Loucy (cell line): Measurements from ENCODE around the gene ACY1.
A peak's percentile ranks its signal among the peaks of the same experiment; 100 is the strongest.

Source experiments
- H2AFZ ChIP-seq: fragments of 200-600 bp; sonication (generic); 2 replicates; pipeline ENCODE4 v1.6.0; 2016; ENCODE audit warnings: antibody characterized with exemption, mild to moderate bottlenecking, low read length, moderate library complexity
- H3F3A ChIP-seq: fragments of 200-600 bp; 2 replicates; pipeline ENCODE4 v1.6.0; 2016; ENCODE audit warnings: antibody characterized with exemption, low read depth, mild to moderate bottlenecking
- H3K27me3 ChIP-seq: fragments of 200-600 bp; sonication (generic); 2 replicates; pipeline ENCODE4 v1.6.1; 2014; ENCODE audit warnings: low read length, mild to moderate bottlenecking; ENCODE audit not compliant: insufficient read depth, poor library complexity, severe bottlenecking
- H3K36me3 ChIP-seq: fragments of 200-600 bp; sonication (generic); 2 replicates; pipeline ENCODE4 v1.6.1; 2016; ENCODE audit warnings: low read length; ENCODE audit not compliant: insufficient read depth
- H3K4me1 ChIP-seq: fragments of 200-600 bp; sonication (generic); 2 replicates; pipeline ENCODE4 v1.5.1; 2014; ENCODE audit warnings: low read length, mild to moderate bottlenecking; ENCODE audit not compliant: insufficient read depth, poor library complexity, severe bottlenecking
- H3K4me2 ChIP-seq: fragments of 200-600 bp; sonication (generic); 2 replicates; pipeline ENCODE4 v1.6.0; 2014; ENCODE audit warnings: antibody characterized with exemption, low read length, low read depth, mild to moderate bottlenecking; ENCODE audit not compliant: poor library complexity, severe bottlenecking
- H3K4me3 ChIP-seq: fragments of 200-600 bp; sonication (generic); 2 replicates; pipeline ENCODE4 v1.5.1; 2014; ENCODE audit warnings: low read length, mild to moderate bottlenecking, mixed read lengths; ENCODE audit not compliant: poor library complexity, severe bottlenecking
- H3K79me2 ChIP-seq: fragments of 200-600 bp; sonication (generic); 2 replicates; pipeline ENCODE4 v1.6.1; 2014; ENCODE audit warnings: low read length; ENCODE audit not compliant: insufficient read depth
- H3K9ac ChIP-seq: fragments of 200-600 bp; sonication (generic); 2 replicates; pipeline ENCODE4 v1.6.0; 2014; ENCODE audit warnings: mild to moderate bottlenecking, low read depth, low read length, moderate library complexity; ENCODE audit not compliant: poor library complexity, severe bottlenecking
- H3K9me2 ChIP-seq: fragments of 200-600 bp; sonication (generic); replicated peaks from 2 replicates; pipeline ENCODE4 v1.6.1; 2016; ENCODE audit warnings: low read depth, low read length, mixed read lengths
- H3K9me3 ChIP-seq: fragments of 200-600 bp; sonication (generic); 2 replicates; pipeline ENCODE4 v1.6.1; 2014; ENCODE audit warnings: mild to moderate bottlenecking, antibody characterized with exemption, low read length, low read depth; ENCODE audit not compliant: insufficient read depth
- H4K20me1 ChIP-seq: fragments of 200-600 bp; sonication (generic); 2 replicates; pipeline ENCODE4 v1.6.0; 2014; ENCODE audit warnings: antibody characterized with exemption, low read length, mild to moderate bottlenecking; ENCODE audit not compliant: insufficient read depth, poor library complexity, severe bottlenecking
- EZH2phosphoT487 ChIP-seq: fragments of 200-600 bp; IDR thresholded peaks from 2 replicates; pipeline ENCODE4 v1.6.1; 2018; ENCODE audit warnings: antibody characterized with exemption, mild to moderate bottlenecking, moderate library complexity, borderline replicate concordance
- TF ChIP-seq, protein P1 (sequence below): fragments of 200-600 bp; sonication (generic); conservative IDR thresholded peaks from 2 replicates; pipeline ENCODE4 v1.5.1; 2014; ENCODE audit warnings: mild to moderate bottlenecking, antibody characterized with exemption, low read length

The ACY1 gene

GRCh38 chr3:51944451-51945021 is 38.8 kb upstream of the ACY1 start:
- Histone ChIP-seq H3K79me2 (peaks cover 19% of the 10 kb centered on the region), H3K4me1 (peaks cover 28% of the 10 kb centered on the region), H4K20me1 (peaks cover 4% of the 10 kb centered on the region), H2AFZ (no peak overlapping the region), H3K27me3 (no peaks in the 10 kb centered on the region), H3K36me3 (no peaks in the 10 kb centered on the region), H3K9me2 (no peaks in the 10 kb centered on the region), H3F3A (no peaks in the 10 kb centered on the region), H3K4me2 (no peak overlapping the region), H3K9ac (peak overlapping the region; percentile 93), H3K4me3 (no peak overlapping the region), H3K9me3 (no peaks in the 10 kb centered on the region)
- no peak for TF ChIP-seq EZH2phosphoT487
- TF ChIP-seq, protein P1, sequence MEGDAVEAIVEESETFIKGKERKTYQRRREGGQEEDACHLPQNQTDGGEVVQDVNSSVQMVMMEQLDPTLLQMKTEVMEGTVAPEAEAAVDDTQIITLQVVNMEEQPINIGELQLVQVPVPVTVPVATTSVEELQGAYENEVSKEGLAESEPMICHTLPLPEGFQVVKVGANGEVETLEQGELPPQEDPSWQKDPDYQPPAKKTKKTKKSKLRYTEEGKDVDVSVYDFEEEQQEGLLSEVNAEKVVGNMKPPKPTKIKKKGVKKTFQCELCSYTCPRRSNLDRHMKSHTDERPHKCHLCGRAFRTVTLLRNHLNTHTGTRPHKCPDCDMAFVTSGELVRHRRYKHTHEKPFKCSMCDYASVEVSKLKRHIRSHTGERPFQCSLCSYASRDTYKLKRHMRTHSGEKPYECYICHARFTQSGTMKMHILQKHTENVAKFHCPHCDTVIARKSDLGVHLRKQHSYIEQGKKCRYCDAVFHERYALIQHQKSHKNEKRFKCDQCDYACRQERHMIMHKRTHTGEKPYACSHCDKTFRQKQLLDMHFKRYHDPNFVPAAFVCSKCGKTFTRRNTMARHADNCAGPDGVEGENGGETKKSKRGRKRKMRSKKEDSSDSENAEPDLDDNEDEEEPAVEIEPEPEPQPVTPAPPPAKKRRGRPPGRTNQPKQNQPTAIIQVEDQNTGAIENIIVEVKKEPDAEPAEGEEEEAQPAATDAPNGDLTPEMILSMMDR: no peak

DNA sequence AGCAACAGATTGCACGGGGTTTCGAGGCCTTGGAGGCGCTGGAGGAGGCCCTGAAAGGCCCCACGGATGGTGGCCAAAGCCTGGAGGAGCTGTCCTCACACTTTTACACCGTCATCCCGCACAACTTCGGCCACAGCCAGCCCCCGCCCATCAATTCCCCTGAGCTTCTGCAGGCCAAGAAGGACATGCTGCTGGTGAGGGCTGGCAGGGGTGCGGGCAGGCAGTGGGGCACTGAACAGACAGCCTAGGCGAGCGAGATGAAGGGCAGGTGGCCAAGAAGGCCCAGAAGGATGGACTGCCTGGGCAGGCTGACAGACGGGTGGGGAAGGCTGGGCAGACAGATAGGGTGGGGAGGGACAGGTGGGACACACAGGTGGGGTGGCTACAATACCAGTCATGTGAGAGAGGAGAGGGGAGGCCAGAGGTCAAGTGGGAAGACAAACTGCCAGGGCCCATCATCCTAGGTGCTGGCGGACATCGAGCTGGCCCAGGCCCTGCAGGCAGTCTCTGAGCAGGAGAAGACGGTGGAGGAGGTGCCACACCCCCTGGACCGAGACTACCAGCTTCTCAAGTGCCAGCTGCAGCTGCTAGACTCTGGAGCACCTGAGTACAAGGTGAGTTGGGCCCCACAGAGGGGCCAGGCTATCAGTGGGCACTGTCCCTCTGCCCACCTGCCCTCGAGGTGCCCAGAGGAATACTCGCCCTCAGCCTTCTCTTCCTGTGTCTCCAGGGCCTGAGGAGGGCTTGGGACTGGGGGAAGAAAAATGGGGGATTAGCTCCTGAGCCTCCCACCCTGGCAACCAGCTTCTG is 38.1 kb upstream of the ACY1 start:
- H3K9ac ChIP-seq: no peak overlapping the region
- H3K9me2 ChIP-seq: no peaks in the 10 kb centered on the region
- no peak overlapping the region for H3K4me2 ChIP-seq
- H3F3A ChIP-seq: no peaks in the 10 kb centered on the region
- no peaks in the 10 kb centered on the region for H3K9me3 ChIP-seq
- H3K36me3 ChIP-seq: no peaks in the 10 kb centered on the region
- H3K4me3 ChIP-seq: no peak overlapping the region
- H3K4me1 ChIP-seq: peaks cover 23% of the 10 kb centered on the region
- no peak overlapping the region for H2AFZ ChIP-seq
- no peaks in the 10 kb centered on the region for H3K27me3 ChIP-seq
- TF ChIP-seq, protein P1: no peak
- no peak for TF ChIP-seq EZH2phosphoT487
- peaks cover 13% of the 10 kb centered on the region for H3K79me2 ChIP-seq
- peaks cover 4% of the 10 kb centered on the region for H4K20me1 ChIP-seq

GRCh38 chr3:51945926-51946705 is 37.2 kb upstream of the ACY1 start:
- H3K9me2 ChIP-seq: no peaks in the 10 kb centered on the region
- peaks cover 16% of the 10 kb centered on the region for H3K4me1 ChIP-seq
- peaks cover 4% of the 10 kb centered on the region for H3K79me2 ChIP-seq
- no peak for TF ChIP-seq EZH2phosphoT487
- TF ChIP-seq, protein P1: no peak
- no peak overlapping the region for H2AFZ ChIP-seq
- peaks cover 3% of the 10 kb centered on the region for H4K20me1 ChIP-seq
- H3K4me2 ChIP-seq: no peak overlapping the region
- no peaks in the 10 kb centered on the region for H3K9me3 ChIP-seq
- no peaks in the 10 kb centered on the region for H3F3A ChIP-seq
- no peaks in the 10 kb centered on the region for H3K36me3 ChIP-seq
- H3K4me3 ChIP-seq: no peak overlapping the region
- H3K9ac ChIP-seq: no peak overlapping the region
- no peaks in the 10 kb centered on the region for H3K27me3 ChIP-seq
